GM18511 (cell line): ENCODE measurements around the gene IRAK3.

ENCODE experiments used
- ATAC-seq: cut with Tn5 transposase; IDR thresholded peaks from one replicate; pipeline ENCODE4 v1.9.1; 2021; ENCODE audit warnings: mild to moderate bottlenecking, moderate library complexity; ENCODE audit not compliant: unreplicated experiment

Gene IRAK3

GRCh38 chr12:66247741-66248140 is 58.7 kb downstream of the IRAK3 start:
- ATAC-seq, result no peak

GRCh38 chr12:66251049-66251448 is 62.0 kb downstream of the IRAK3 start:
- no peak for ATAC-seq

- ATAC-seq, result no peak
Measured at GRCh38 chr12:66252771-66253170, 63.8 kb downstream of the IRAK3 start.

GRCh38 chr12:66255737-66256136 is 66.7 kb downstream of the IRAK3 start:
- ATAC-seq, result no peak

GRCh38 chr12:66258011-66258410 is 69.0 kb downstream of the IRAK3 start:
- ATAC-seq, result no peak

GRCh38 chr12:66262737-66263136 is 73.7 kb downstream of the IRAK3 start:
- no peak for ATAC-seq

DNA sequence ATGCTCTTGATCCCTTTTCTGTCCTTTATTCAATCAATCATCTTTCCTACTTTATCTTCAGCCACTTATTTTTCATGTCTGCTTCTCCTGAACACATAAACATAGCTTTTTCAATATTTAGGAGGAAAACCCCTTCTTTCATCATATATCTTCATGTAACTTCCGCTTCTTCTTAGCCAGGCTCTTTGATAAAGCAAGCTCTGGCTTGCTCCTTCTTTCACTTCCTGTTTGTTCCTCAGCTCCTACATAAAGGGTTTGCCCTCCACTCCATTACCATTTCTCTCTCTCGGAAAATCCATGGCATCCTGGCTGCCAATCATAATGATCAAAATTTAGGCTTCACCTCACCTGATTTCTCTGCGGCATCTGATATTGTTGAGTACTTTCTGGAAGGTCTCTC is 79.5 kb downstream of the IRAK3 start:
- no peak for ATAC-seq

DNA sequence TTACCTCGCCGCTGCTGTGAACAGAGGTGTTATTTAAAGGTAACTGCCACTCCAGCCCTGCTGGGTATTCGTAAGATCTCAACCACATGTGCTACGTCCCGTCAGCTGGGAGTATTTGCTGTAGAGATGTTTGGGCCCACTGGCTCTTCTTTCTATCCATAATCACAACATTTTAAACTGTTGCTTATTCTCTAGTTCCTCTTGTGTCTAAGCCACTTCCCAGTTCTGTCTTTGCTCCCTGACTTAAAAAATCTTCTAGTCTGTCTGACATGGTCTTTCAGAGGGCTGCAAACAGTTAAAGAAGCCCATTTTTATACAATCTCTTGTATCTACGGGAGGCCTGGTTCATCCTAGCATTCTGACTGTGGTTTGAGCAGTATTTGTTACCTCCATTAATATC is 80.1 kb downstream of the IRAK3 start:
- no peak for ATAC-seq

DNA sequence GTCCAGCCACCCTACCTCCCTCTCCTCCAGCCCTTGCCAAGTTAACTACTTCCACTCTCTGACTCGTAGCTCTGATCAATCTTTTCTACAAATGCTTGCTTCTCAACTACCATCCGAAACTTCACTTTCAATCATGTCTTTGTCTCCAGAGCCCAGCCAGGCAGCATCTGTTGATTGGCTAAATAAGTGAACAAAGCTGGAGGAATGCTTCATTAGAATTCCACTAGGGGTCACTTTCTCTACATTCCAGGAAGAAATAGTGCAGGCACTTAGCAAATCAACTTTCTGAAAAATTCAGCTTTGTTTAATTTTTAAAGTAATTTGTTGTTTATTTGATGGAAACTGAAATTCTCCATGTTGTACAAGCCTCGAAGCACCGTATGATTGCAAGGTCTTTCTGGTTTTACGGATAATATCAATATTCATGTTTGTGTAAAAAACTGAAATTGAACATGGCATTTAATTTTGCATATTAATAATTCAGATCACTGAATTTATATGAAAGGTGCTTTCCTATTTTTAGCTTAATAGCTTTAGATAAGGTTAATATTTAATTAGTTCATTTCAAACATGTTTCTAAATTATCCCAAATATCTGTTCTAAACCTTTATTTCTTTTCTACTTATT is 80.9 kb downstream of the IRAK3 start:
- peak; percentile 59 for ATAC-seq

DNA sequence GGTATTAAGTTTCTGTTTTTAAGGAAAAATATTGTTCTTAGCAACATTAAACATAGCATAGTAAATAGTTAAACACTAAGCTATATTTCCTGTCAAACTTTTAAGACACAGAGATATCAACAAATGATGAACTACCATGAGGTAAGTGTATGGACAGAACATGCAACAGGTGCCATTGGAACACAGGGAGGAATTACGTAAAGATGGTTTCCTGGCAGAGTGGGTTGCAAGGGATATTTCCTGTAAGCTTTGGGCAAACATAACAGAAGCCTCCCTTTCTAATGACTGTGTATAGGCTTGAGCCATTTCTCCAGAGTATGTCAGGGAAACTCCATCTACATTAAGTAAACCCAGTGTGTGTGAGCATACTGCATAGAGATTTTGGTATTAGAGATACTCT is 81.6 kb downstream of the IRAK3 start:
- ATAC-seq, result no peak

DNA sequence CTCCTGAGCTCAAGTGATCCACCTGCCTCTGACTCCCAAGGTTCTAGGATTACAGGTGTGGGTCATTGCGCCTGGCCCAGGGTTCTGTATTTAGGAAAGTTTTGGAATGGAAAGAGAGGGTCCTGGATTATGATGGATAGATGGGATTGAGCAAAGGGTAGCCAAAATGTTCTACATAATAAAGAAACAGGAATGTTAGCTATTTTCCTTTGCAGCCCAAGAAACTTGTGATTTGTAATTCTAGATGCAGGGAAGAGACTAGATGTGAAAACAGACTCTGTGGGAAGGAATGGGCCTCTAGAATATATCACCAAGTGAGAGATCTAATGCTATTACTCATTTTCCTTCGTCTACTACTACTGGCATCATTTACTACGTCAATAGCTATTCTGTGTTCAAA is 83.6 kb downstream of the IRAK3 start:
- no peak for ATAC-seq

GRCh38 chr12:66273147-66273546 is 84.1 kb downstream of the IRAK3 start:
- ATAC-seq, result no peak

GRCh38 chr12:66275040-66275439 is 86.0 kb downstream of the IRAK3 start:
- no peak for ATAC-seq

GRCh38 chr12:66279123-66279712 is 90.2 kb downstream of the IRAK3 start:
- ATAC-seq, result no peak

GRCh38 chr12:66280561-66280960 is 91.5 kb downstream of the IRAK3 start:
- ATAC-seq, result no peak

DNA sequence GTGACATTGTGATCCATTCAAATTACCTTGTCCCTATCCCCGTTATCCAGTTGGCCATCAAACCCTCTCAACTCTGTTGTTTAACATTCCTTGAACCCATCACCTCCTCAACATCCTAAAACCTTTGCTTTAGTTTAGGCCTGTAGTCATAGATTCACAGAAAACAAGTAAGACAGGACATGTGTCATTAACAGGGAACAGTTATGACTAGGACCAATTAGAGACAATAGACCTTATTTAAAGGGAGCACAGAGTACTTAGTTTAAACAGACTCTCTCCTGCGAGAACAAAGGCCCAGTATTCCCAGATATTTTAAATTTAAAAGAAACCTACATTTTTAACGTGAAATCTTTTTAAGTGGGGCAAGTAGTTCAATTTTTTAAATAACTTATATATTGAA is 93.2 kb downstream of the IRAK3 start:
- no peak for ATAC-seq

- ATAC-seq, result no peak
Measured at GRCh38 chr12:66287275-66287674, 98.3 kb downstream of the IRAK3 start.

DNA sequence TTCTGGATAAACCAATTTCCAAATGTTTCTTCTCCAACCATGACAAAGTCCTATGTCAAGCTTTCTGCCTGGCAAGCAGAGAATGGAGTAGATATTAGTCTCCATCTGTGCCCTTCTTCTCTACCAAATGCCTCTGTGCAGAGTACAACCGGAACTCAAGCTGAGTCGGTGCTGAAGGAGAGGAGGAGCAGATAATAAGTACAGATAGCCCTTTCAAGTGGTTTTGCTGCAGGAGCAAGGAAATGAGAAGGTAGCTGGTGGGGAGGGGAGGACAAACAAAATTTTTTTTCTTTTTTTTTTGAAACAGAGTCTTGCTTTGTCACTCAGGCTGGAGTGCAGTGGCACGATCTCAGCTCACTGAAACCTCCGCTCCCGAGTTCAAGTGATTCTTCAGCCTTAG is 99.1 kb downstream of the IRAK3 start:
- no peak for ATAC-seq

DNA sequence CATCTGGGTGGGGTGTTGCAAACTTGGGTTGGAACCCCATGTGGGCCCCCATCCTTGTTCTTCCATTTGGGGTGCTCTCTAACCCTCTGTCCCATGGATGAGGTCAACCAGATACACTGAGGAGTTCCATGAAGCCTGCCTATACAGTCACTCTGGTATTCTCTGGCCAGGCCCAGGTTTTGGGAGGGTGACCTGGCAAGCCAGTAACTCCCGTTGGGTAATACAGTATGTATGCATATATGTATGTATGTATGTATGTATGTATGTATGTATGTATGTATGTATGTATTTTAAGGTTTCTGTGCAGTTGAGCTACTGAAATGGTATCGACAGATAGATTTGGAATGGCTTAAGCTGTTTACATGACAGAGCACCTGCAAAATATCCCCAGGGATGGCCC is 100.5 kb downstream of the IRAK3 start:
- no peak for ATAC-seq

- ATAC-seq, result no peak
Measured at GRCh38 chr12:66290716-66291200, 101.7 kb downstream of the IRAK3 start.

DNA sequence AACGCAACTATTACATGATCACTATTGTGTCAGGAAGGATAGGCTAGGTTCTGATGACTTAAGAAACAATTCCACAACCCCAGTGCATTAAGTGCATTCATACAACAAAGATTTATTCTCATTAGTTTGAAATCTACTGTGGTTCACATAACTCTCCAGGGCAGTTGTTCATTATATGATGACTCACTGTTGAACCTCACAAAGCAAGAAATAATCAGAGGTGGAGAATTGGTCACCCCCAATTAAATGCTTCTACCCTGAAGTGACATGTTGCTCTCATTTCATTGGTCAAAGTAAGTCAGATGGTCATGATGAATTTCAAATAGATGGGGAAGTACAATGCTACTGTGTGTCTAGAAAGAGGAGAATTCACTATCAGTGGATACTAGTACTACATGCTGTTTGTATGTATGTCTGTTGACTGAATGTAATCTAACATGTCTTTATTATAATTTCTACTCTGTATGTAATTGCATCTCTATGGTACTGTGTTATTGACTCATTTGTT is 107.2 kb downstream of the IRAK3 start:
- no peak for ATAC-seq

GRCh38 chr12:66297080-66297479 is 108.1 kb downstream of the IRAK3 start:
- no peak for ATAC-seq

- no peak for ATAC-seq
Measured at GRCh38 chr12:66297923-66298322, 108.9 kb downstream of the IRAK3 start.
